Effector CD8-positive, alpha-beta T cell (primary cell): ENCODE data around the gene XKRX.

Source experiments
- DNase-seq: peaks from one replicate; lab custom pipeline; 2025; lab: John Stamatoyannopoulos, UW

Gene XKRX

GRCh38 chrX:100895365-100896075 lies 33.2 kb downstream of the XKRX start:
- no peak for DNase-seq

DNA sequence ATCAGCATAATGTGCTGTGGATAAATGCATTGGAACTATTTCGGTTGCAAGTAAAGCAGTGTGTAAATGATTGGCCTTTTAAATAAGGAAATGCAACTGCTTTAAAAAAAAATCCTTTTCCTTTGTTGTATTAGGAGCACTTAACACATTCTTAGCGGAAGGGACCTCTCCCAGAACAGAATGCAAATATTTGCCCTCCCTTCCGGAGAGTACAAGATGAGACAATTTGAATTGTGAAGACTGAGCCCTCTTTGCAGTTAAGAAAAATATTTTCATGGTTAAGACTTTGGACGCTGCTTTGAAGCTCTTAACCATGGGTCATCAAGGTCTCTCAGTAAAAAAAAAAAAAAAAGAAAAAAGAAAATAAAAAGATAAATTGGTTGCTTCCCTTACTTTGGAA lies 45.1 kb downstream of the XKRX start:
- no peak for DNase-seq

DNA sequence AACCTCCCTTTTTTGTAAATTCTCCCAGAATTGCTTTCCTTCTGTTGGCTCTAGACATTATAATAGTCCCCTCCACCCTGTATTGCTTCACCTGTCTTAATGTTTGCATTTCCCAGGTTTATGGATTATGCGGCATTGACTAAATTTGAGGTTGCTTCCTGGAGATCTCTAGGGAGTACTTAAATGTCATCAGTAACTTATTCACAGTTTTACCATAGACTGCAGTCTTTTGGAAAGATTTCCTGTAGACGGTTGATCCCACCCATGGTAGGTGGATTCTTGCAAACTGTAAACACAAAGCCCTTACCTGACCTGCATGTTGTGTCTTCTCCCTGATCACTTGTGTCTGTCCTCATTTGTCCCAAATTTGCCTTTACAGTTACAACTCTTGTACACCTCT lies 48.3 kb downstream of the XKRX start:
- no peak for DNase-seq

DNA sequence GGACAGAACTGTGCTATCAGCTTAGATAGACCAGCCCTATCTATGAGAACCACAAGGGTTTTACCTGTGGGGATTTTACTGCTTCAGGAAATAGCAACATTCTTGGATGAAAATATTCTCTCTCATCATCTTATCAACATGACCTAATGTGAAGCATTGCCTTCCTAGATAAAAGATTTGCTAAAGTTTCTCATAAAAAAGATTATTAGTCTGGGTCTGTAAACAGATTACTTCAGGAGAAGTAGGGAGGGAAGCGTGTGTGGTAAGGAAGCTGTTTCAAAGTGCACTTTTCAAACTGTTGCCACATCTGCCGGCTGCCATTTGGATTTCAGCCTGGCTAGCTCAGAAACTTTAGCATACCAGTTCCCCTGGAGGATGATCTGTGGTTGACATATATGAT lies 54.4 kb downstream of the XKRX start, which contains the start of gene NOX1:
NOX1 (minus strand) TSS at position 35 of the 400 bp plus-strand sequence. CDS start 220 bp downstream, outside the sequence.
- no peak for DNase-seq

DNA sequence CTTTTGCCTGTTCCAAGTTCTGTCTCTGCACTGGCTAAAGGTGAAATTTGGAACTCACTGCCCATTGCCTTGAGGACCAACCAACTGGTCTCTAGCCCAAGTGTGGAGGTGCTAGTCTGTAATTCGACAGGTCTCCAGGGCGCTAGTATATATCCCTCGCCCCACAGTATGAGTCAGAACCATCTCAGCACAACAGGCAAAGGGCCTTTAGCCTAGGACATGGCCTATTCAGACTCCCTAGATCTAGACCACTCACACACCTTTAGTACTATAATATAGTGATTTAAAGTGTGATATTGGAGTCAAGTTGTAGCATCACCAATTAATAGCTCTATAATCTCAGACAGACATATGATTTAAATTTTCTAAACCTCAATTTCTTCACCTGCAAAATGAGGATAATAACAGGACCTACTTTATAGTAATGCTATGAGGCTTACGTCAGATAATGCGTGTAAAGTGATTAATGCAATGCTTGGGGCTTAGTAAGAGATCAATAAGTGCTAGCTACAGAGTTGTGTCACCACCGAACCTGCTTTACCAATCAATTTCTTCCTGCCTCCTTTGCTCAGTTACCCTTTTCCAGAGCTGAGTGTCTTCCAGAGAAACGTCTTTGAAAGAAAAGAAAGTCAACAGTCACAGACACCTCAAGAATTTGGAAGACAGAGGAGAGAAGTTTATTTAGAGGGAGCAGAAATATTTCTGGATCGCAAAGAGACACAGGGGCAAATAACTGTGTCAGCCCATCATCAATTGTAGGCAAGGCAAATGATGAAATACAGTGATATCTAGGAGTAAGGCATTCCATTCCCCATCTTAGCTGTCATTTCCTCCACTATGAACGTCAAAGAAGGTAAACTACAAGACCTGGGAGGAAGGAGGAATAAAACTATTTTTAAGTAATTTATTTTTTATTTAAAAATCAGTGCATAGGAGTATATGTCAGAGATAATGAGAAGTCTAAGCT lies 56.8 kb downstream of the XKRX start:
- DNase-seq, result no peak

DNA sequence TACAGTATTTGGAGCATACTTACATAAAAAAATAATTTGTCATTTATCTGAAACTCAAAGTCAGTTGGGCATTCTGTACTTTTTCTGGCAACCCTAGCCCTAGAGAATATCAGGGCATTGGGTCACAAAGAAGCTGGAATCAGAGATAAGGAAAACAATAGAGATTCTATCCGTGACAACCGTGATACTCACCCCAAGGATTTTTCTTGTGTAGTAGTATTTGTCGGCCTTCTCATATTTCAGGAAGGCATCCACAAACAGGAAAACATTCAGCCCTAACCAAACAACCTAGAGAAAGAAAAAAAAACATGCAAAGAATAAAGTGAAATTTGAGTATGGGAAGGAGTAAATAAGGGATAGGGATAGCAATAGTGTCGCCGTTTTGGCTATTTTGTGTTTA lies 58.2 kb downstream of the XKRX start:
- DNase-seq, result no peak

DNA sequence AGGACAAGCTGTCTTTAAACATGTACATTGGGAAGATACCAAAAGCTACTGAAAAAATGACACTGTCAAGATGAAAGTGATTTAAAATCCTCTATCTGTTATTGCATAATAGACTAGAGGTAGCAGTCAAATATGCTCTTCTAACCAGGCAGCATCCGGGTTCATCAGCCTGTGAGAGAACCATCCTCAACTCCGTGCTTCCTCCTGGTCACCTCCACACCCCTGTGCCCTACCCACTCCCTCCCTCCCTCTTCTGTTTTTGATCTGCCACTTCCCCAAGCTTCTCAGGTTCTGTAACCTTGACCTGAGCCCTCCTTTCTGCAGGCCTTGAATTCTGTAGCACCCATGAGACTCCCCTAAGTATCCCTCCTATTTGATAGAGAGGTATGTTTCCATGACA lies 60.4 kb downstream of the XKRX start:
- DNase-seq, result no peak

GRCh38 chrX:100864657-100865391 lies 63.9 kb downstream of the XKRX start:
- DNase-seq, result no peak
